Gastroesophageal sphincter (tissue), 3 donors: ENCODE results near the gene SLC25A25.

ENCODE experiments used
- CTCF ChIP-seq, 4 experiments: fragments of 200-600 bp in 2 of 4; fragments of 450-650 bp in 2 of 4; sonication (generic) in 1 of 4; IDR thresholded peaks; one replicate each; pipeline ENCODE4 v1.5.1; 2017 to 2019; ENCODE audit warnings: antibody characterized with exemption in 4 of 4, mild to moderate bottlenecking in 2 of 4, moderate library complexity in 2 of 4
- EP300 ChIP-seq: sonication (generic); formaldehyde crosslinking; IDR thresholded peaks from one replicate; pipeline ENCODE4 v1.6.1; 2017; ENCODE audit warnings: antibody characterized with exemption, mild to moderate bottlenecking
- POLR2A ChIP-seq, 2 donors: fragments of 450-650 bp; IDR thresholded peaks; one replicate each; pipeline ENCODE4 v1.6.1; 2017; ENCODE audit warnings: antibody characterized with exemption in 2 of 2, mild to moderate bottlenecking in 2 of 2, moderate library complexity in 1 of 2
- POLR2AphosphoS5 ChIP-seq: sonication (generic); formaldehyde crosslinking; IDR thresholded peaks from one replicate; pipeline ENCODE4 v1.6.1; 2017; ENCODE audit warnings: antibody characterized with exemption

DNA sequence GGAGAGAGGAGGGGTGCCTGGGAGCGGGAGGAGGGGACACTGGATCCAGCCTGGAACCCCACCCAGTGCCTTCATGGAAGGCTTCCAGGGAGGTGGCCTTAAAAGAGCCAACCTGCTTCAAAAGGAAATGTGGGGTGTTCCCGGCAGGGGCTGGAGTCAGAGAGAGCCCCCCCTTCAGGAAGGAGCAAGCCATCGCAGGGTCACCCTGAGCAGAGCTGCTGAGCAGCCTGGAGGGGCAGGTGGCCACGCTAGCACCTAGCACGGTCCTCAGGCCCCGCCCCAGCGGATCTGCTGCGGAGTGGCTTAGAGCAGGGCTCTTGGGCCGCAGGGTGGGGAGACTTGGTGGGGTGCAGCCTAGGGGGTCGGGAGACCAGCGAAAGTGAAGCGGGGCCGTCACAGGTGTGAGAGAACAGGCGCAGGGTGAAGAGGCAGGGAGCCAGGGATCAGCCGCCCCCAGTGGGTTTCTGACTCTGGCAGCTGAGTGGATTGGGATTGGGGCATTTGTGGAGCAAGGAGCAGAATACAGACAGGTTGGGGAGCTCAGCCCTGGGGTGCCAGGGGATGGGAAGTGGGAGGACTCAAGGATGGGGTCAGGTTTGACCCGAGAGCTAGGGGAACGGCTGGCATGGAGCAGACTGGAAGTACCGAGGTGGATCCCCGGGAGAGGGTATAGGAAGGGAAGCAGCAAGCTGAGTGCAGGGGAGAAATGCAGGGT lies 82.7 kb downstream of the SLC25A25 start:
- TF ChIP-seq CTCF (IDR thresholded peaks at IDR 0.05) (no peak), POLR2A (IDR thresholded peaks at IDR 0.05) (no peak), EP300 (no peak), POLR2AphosphoS5 (no peak)
